Liver (tissue), 9 donors: ENCODE results near the gene WDFY3. TPM values are rescaled to one million over a fixed set of nuclear protein-coding genes. Genes with fewer than 3 reads are reported as not detected.

Experiments
- DNase-seq: peaks from one replicate; pipeline ENCODE4 v3.0.0-alpha.2; 2017; ENCODE audit warnings: low spot score
- H3K27ac ChIP-seq, 2 donors: one replicate each; pipeline ENCODE4 v1.7.0; 2013; ENCODE audit warnings: inconsistent platforms in 2 of 2, low read length in 2 of 2, control low read depth in 1 of 2, low read depth in 1 of 2, mild to moderate bottlenecking in 1 of 2
- H3K27me3 ChIP-seq, 4 donors: one replicate each; pipeline versions ENCODE4 v1.6.1 to v1.7.0; 2013; ENCODE audit warnings: low read length in 3 of 4, inconsistent platforms in 1 of 4, mild to moderate bottlenecking in 1 of 4, moderate library complexity in 1 of 4; ENCODE audit not compliant: control insufficient read depth in 4 of 4, insufficient read depth in 4 of 4
- H3K36me3 ChIP-seq, 4 donors: one replicate each; pipeline versions ENCODE4 v1.6.1 to v1.7.0; 2013; ENCODE audit warnings: low read length in 3 of 4, mild to moderate bottlenecking in 3 of 4, low read depth in 1 of 4, moderate library complexity in 1 of 4; ENCODE audit not compliant: control insufficient read depth in 4 of 4, insufficient read depth in 3 of 4
- H3K4me1 ChIP-seq, 4 donors: one replicate each; pipeline versions ENCODE4 v1.6.1 to v1.7.0; 2013; ENCODE audit warnings: low read length in 3 of 4, mild to moderate bottlenecking in 3 of 4, moderate library complexity in 1 of 4; ENCODE audit not compliant: control insufficient read depth in 4 of 4, insufficient read depth in 4 of 4
- H3K4me3 ChIP-seq, 3 donors: one replicate each; pipeline versions ENCODE4 v1.6.1 to v1.7.0; 2013; ENCODE audit warnings: low read length in 3 of 3, control low read depth in 1 of 3, low read depth in 1 of 3, mild to moderate bottlenecking in 1 of 3
- H3K9ac ChIP-seq, 2 donors: one replicate each; pipeline ENCODE4 v1.7.0; 2013; ENCODE audit warnings: low read length in 2 of 2, mild to moderate bottlenecking in 2 of 2, moderate library complexity in 2 of 2, control low read depth in 1 of 2, low read depth in 1 of 2
- H3K9me3 ChIP-seq, 4 donors: one replicate each; pipeline versions ENCODE4 v1.6.1 to v1.7.0; 2013; ENCODE audit warnings: low read length in 3 of 4; ENCODE audit not compliant: control insufficient read depth in 4 of 4
- EGR1 ChIP-seq, 2 donors: IDR thresholded peaks; 2 replicates each; pipeline ENCODE4 v1.6.1; 2016 to 2018; ENCODE audit warnings: antibody characterized with exemption in 2 of 2, low read depth in 2 of 2
- FOXA1 ChIP-seq: IDR thresholded peaks from 2 replicates; pipeline ENCODE4 v1.6.1; 2016; ENCODE audit warnings: antibody characterized with exemption
- FOXA2 ChIP-seq: IDR thresholded peaks from 2 replicates; pipeline ENCODE4 v1.6.1; 2016; ENCODE audit warnings: antibody characterized with exemption
- GABPA ChIP-seq, 2 donors: IDR thresholded peaks in 1 of 2; conservative IDR thresholded peaks in 1 of 2; 2 replicates each; pipeline ENCODE4 v1.6.1; 2016; ENCODE audit warnings: antibody characterized with exemption in 2 of 2, mild to moderate bottlenecking in 1 of 2, moderate library complexity in 1 of 2
- HNF4A ChIP-seq, 2 donors: conservative IDR thresholded peaks; 2 replicates each; pipeline ENCODE4 v1.6.1; 2016; ENCODE audit warnings: antibody characterized with exemption in 2 of 2, mild to moderate bottlenecking in 2 of 2
- HNF4G ChIP-seq: IDR thresholded peaks from 2 replicates; pipeline ENCODE4 v1.6.1; 2016; ENCODE audit warnings: antibody characterized with exemption
- JUND ChIP-seq, 2 donors: IDR thresholded peaks; 2 replicates each; pipeline ENCODE4 v1.6.1; 2016; ENCODE audit warnings: antibody characterized with exemption in 2 of 2
- NR2F2 ChIP-seq: IDR thresholded peaks from 2 replicates; pipeline ENCODE4 v1.6.1; 2016; ENCODE audit warnings: antibody characterized with exemption
- RAD21 ChIP-seq, 2 donors: IDR thresholded peaks; 2 replicates each; pipeline ENCODE4 v1.6.1; 2016; ENCODE audit warnings: antibody characterized with exemption in 2 of 2, mild to moderate bottlenecking in 2 of 2
- RXRA ChIP-seq, 2 donors: IDR thresholded peaks; 2 replicates each; pipeline ENCODE4 v1.6.1; 2017 to 2018; ENCODE audit warnings: antibody characterized with exemption in 2 of 2, mild to moderate bottlenecking in 1 of 2
- SP1 ChIP-seq: IDR thresholded peaks from 2 replicates; pipeline ENCODE4 v1.6.1; 2018; ENCODE audit warnings: antibody characterized with exemption, mild to moderate bottlenecking
- TAF1 ChIP-seq: conservative IDR thresholded peaks from 2 replicates; pipeline ENCODE4 v1.6.1; 2016; ENCODE audit warnings: antibody characterized with exemption, mild to moderate bottlenecking
- YY1 ChIP-seq: IDR thresholded peaks from 2 replicates; pipeline ENCODE4 v1.6.1; 2016; ENCODE audit warnings: antibody characterized with exemption, mild to moderate bottlenecking
- WGBS: extraction: QIAGEN DNeasy Blood & Tissue Kit; methylation state at CpG from one replicate; pipeline ENCODE4 v1.1.7; 2013; 5-methylcytosine and 5-hydroxymethylcytosine counted together
- polyA plus RNA-seq, 2 donors: library from polyadenylated mRNA; stranded (reverse) in 1 of 2; unstranded in 1 of 2; fragments of 200-250 nt in 1 of 2; fragments of >200 nt in 1 of 2; fragmentation: Nextera tagmentation in 1 of 2; extraction: Ambion mirVana in 1 of 2; gene quantifications; one replicate each; pipeline versions ENCODE4 v1.2.1 to v1.2.3, GENCODE V29; 2013 to 2015
- total RNA-seq, 2 donors: library from RNA; depleted of rRNA; stranded (reverse); fragments of >200 nt; gene quantifications; one replicate each; pipeline ENCODE4 v1.2.3, GENCODE V29; 2014
- TF ChIP-seq, protein P1 (sequence below): IDR thresholded peaks from 2 replicates; pipeline ENCODE4 v1.6.1; 2016; ENCODE audit warnings: antibody characterized with exemption
- TF ChIP-seq, protein P2 (sequence below): IDR thresholded peaks from 2 replicates; pipeline ENCODE4 v1.6.1; 2016; ENCODE audit warnings: antibody characterized with exemption
- TF ChIP-seq, protein P3 (sequence below): IDR thresholded peaks from 2 replicates; pipeline ENCODE4 v1.6.1; 2016; ENCODE audit warnings: antibody characterized with exemption
- TF ChIP-seq, protein P4 (sequence below): fragments of 150-350 bp; IDR thresholded peaks from 2 replicates; pipeline ENCODE4 v1.5.1; 2017; ENCODE audit warnings: improper control_type of control experiment, low read depth, low read length; ENCODE audit not compliant: missing input control
- TF ChIP-seq, protein P5 (sequence below): IDR thresholded peaks from 2 replicates; pipeline ENCODE4 v1.6.1; 2016; ENCODE audit warnings: antibody characterized with exemption, mild to moderate bottlenecking
- donor health status: healthy.
- donor health status: healthy.
- donor health status: healthy.
- donor health status: healthy.
- donor health status: healthy.

The WDFY3 gene
- total and polyA plus RNA-seq, 4 donors: 3.2 to 50.5 (median 19.2) TPM

DNA sequence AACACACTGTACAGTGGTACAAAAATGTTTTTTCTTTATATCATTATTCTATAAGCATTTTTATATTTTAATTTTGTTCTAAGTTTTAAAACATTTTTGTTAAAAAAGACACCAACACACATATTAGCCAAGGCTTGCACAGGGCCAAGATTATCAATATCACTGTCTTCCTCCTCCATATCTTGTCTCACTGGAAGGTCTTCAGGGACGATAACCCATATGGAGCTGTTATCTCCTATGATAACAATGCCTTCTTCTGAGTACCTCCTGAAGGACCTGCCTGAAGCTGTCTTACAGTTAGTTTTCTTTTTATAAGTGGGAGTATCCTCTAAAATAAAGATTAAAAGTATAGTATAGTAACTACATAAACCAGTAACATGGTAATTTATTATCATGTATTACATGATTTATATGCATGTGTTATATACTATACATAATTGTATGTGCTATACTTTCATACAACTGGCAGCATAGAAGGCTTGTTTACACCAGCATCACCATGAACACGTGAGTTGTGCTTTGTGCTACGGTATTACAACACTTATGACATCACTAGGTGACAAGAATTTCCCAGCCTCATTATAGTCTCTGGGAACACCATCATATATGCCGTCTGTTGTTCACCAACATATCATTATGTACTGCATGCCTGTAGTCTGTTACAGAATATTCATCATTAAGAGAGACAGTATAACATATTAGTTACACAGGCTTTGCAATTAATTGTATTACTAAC, 90.7 kb downstream of the WDFY3 start (continued):
- TF ChIP-seq TAF1: no peak
- no peak for TF ChIP-seq GABPA (IDR thresholded peaks at IDR 0.05 in 1 of 2, conservative IDR thresholded peaks at IDR 0.05 in 1 of 2)

DNA sequence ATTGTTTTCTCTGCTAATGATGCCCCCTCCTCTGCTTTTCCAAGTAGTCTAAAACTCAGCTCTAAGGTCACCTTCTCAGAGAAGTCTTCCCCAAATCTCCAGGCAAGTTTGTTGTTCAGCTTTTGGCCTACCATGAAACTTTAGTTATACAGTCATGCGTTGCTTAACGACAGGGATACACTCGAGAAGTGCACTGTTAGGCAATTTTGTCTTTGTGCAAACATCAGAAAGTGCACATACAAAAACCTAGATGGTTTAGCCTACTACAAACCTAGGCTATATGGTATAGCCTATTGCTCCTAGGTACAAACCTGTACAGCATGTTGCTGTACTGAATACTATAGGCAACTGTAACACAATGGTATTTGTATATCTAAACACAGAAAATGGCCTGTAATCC, 91.9 kb downstream of the WDFY3 start:
- Histone ChIP-seq H3K4me3 (no peak overlapping the region), H3K4me1 (no peaks in the 10 kb centered on the region), H3K9me3 (no peaks in the 10 kb centered on the region), H3K36me3 (no peaks in the 10 kb centered on the region), H3K27me3 (no peaks in the 10 kb centered on the region), H3K27ac (no peak overlapping the region), H3K9ac (no peak overlapping the region)
- DNase-seq: no peak
- 44% methylated on average over 3 of the region's 3 CpGs for WGBS
- TF ChIP-seq, protein P1, sequence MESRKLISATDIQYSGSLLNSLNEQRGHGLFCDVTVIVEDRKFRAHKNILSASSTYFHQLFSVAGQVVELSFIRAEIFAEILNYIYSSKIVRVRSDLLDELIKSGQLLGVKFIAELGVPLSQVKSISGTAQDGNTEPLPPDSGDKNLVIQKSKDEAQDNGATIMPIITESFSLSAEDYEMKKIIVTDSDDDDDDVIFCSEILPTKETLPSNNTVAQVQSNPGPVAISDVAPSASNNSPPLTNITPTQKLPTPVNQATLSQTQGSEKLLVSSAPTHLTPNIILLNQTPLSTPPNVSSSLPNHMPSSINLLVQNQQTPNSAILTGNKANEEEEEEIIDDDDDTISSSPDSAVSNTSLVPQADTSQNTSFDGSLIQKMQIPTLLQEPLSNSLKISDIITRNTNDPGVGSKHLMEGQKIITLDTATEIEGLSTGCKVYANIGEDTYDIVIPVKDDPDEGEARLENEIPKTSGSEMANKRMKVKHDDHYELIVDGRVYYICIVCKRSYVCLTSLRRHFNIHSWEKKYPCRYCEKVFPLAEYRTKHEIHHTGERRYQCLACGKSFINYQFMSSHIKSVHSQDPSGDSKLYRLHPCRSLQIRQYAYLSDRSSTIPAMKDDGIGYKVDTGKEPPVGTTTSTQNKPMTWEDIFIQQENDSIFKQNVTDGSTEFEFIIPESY: no peak
- no peak for TF ChIP-seq JUND (IDR thresholded peaks at IDR 0.05)
- TF ChIP-seq GABPA (IDR thresholded peaks at IDR 0.05 in 1 of 2, conservative IDR thresholded peaks at IDR 0.05 in 1 of 2): no peak
- TF ChIP-seq, protein P2, sequence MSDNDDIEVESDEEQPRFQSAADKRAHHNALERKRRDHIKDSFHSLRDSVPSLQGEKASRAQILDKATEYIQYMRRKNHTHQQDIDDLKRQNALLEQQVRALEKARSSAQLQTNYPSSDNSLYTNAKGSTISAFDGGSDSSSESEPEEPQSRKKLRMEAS: no peak
- TF ChIP-seq FOXA2: no peak
- no peak for TF ChIP-seq FOXA1
- no peak for TF ChIP-seq HNF4A (conservative IDR thresholded peaks at IDR 0.05)
- TF ChIP-seq RXRA (IDR thresholded peaks at IDR 0.05): no peak
- TF ChIP-seq, protein P3, sequence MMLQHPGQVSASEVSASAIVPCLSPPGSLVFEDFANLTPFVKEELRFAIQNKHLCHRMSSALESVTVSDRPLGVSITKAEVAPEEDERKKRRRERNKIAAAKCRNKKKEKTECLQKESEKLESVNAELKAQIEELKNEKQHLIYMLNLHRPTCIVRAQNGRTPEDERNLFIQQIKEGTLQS: no peak
- TF ChIP-seq, protein P4, sequence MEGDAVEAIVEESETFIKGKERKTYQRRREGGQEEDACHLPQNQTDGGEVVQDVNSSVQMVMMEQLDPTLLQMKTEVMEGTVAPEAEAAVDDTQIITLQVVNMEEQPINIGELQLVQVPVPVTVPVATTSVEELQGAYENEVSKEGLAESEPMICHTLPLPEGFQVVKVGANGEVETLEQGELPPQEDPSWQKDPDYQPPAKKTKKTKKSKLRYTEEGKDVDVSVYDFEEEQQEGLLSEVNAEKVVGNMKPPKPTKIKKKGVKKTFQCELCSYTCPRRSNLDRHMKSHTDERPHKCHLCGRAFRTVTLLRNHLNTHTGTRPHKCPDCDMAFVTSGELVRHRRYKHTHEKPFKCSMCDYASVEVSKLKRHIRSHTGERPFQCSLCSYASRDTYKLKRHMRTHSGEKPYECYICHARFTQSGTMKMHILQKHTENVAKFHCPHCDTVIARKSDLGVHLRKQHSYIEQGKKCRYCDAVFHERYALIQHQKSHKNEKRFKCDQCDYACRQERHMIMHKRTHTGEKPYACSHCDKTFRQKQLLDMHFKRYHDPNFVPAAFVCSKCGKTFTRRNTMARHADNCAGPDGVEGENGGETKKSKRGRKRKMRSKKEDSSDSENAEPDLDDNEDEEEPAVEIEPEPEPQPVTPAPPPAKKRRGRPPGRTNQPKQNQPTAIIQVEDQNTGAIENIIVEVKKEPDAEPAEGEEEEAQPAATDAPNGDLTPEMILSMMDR: no peak
- no peak for TF ChIP-seq RAD21 (IDR thresholded peaks at IDR 0.05)
- no peak for TF ChIP-seq NR2F2
- TF ChIP-seq SP1: no peak
- no peak for TF ChIP-seq EGR1 (IDR thresholded peaks at IDR 0.05; ENCODE audit: low read depth in 2 of 2)
- no peak for TF ChIP-seq YY1
- TF ChIP-seq, protein P5, sequence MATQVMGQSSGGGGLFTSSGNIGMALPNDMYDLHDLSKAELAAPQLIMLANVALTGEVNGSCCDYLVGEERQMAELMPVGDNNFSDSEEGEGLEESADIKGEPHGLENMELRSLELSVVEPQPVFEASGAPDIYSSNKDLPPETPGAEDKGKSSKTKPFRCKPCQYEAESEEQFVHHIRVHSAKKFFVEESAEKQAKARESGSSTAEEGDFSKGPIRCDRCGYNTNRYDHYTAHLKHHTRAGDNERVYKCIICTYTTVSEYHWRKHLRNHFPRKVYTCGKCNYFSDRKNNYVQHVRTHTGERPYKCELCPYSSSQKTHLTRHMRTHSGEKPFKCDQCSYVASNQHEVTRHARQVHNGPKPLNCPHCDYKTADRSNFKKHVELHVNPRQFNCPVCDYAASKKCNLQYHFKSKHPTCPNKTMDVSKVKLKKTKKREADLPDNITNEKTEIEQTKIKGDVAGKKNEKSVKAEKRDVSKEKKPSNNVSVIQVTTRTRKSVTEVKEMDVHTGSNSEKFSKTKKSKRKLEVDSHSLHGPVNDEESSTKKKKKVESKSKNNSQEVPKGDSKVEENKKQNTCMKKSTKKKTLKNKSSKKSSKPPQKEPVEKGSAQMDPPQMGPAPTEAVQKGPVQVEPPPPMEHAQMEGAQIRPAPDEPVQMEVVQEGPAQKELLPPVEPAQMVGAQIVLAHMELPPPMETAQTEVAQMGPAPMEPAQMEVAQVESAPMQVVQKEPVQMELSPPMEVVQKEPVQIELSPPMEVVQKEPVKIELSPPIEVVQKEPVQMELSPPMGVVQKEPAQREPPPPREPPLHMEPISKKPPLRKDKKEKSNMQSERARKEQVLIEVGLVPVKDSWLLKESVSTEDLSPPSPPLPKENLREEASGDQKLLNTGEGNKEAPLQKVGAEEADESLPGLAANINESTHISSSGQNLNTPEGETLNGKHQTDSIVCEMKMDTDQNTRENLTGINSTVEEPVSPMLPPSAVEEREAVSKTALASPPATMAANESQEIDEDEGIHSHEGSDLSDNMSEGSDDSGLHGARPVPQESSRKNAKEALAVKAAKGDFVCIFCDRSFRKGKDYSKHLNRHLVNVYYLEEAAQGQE: no peak
- no peak for TF ChIP-seq HNF4G
- no peak for TF ChIP-seq TAF1
